SU-DHL-6 (cell line): ENCODE data around the gene TBC1D20.

Experiments
- H2AFZ ChIP-seq: fragments of 200-600 bp; sonication (generic); 2 replicates; pipeline ENCODE4 v1.6.1; 2014; ENCODE audit warnings: low read depth, mild to moderate bottlenecking, moderate library complexity, mixed read lengths, antibody characterized with exemption, low read length; ENCODE audit not compliant: severe bottlenecking
- H3F3A ChIP-seq: fragments of 200-600 bp; shearing (Covaris generic); 2 replicates; pipeline ENCODE4 v1.6.0; 2016; ENCODE audit warnings: antibody characterized with exemption, mild to moderate bottlenecking; ENCODE audit not compliant: insufficient read depth
- H3K27ac ChIP-seq: fragments of 200-600 bp; sonication (generic); 2 replicates; pipeline ENCODE4 v1.5.1; 2016; ENCODE audit warnings: low read depth, mild to moderate bottlenecking, low read length, moderate library complexity, mixed read lengths
- H3K27me3 ChIP-seq: fragments of 200-600 bp; sonication (generic), shearing (Covaris generic); 2 replicates; pipeline ENCODE4 v1.6.0; 2014; ENCODE audit warnings: mild to moderate bottlenecking, low read length
- H3K36me3 ChIP-seq: fragments of 200-600 bp; sonication (generic); 2 replicates; pipeline ENCODE4 v1.6.1; 2014; ENCODE audit warnings: mild to moderate bottlenecking, low read length, mixed read lengths
- H3K4me2 ChIP-seq: fragments of 300-600, 200-600 bp; shearing (Covaris generic), sonication (generic); 2 replicates; pipeline ENCODE4 v1.6.0; 2014; ENCODE audit warnings: low read length, low read depth, mild to moderate bottlenecking; ENCODE audit not compliant: poor library complexity, severe bottlenecking
- H3K4me3 ChIP-seq: fragments of 200-600 bp; sonication (generic); 2 replicates; pipeline ENCODE4 v1.5.1; 2014; ENCODE audit warnings: antibody characterized with exemption, low read length, mild to moderate bottlenecking, mixed read lengths; ENCODE audit not compliant: insufficient read depth, poor library complexity, severe bottlenecking
- H3K79me2 ChIP-seq: fragments of 200-600 bp; sonication (generic); 2 replicates; pipeline ENCODE4 v1.6.1; 2014; ENCODE audit warnings: mild to moderate bottlenecking, low read length, moderate library complexity; ENCODE audit not compliant: insufficient read depth
- H3K9ac ChIP-seq: fragments of 200-600 bp; sonication (generic); 2 replicates; pipeline ENCODE4 v1.7.0; 2014; ENCODE audit warnings: mild to moderate bottlenecking, low read length
- H3K9me2 ChIP-seq: fragments of 200-600 bp; sonication (generic); replicated peaks from 2 replicates; pipeline ENCODE4 v1.6.1; 2014; ENCODE audit warnings: low read length; ENCODE audit not compliant: insufficient read depth
- H3K9me3 ChIP-seq: fragments of 200-600 bp; sonication (generic); 2 replicates; pipeline ENCODE4 v1.6.1; 2014; ENCODE audit warnings: low read length, mixed read lengths; ENCODE audit not compliant: insufficient read depth
- H4K20me1 ChIP-seq: fragments of 200-600 bp; sonication (generic); 2 replicates; pipeline ENCODE4 v1.6.1; 2014; ENCODE audit warnings: low read depth, mild to moderate bottlenecking, antibody characterized with exemption, low read length, moderate library complexity, mixed read lengths
- EZH2phosphoT487 ChIP-seq: fragments of 200-600 bp; sonication (generic), shearing (Covaris generic); conservative IDR thresholded peaks from 2 replicates; pipeline ENCODE4 v1.6.1; 2018; ENCODE audit warnings: mild to moderate bottlenecking, antibody characterized with exemption, low read length, moderate library complexity, mixed read lengths
- TF ChIP-seq, protein P1 (sequence below): fragments of 200-600 bp; sonication (generic); IDR thresholded peaks from one replicate; pipeline ENCODE4 v1.5.1; 2017; ENCODE audit warnings: antibody characterized with exemption, mild to moderate bottlenecking, low read length, moderate library complexity; ENCODE audit not compliant: insufficient read depth, poor library complexity, severe bottlenecking

Gene TBC1D20

DNA sequence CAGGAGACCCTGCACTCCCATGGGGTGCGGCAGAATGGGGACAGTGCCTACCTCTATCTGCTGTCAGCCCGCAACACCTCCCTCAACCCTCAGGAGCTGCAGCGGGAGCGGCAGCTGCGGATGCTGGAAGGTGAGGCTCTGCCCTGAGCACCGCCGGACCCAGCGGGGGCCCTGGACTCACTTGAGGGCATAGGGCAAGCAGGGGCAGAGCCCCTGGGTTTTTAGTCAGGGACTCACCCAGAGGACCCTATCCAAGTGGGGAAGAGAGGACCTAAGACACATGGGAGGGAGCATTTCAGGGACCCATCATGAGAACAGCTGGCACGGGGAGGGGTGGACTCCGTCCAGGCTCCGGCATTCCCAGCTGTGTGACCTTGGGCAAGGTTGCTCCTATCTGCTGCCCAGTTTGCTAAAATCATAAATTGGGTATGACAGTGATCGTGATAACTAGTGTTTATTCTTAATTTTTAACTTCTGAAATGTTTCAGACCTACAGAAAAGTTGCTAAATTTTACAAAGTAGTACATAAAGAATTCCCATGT lies 44.5 kb downstream of the TBC1D20 start:
- H4K20me1 ChIP-seq, result no peaks in the 10 kb centered on the region
- H3K9me2 ChIP-seq, result no peaks in the 10 kb centered on the region
- no peaks in the 10 kb centered on the region for H3F3A ChIP-seq
- H3K4me3 ChIP-seq, result no peak overlapping the region
- H3K27me3 ChIP-seq, result no peaks in the 10 kb centered on the region
- H2AFZ ChIP-seq, result no peak overlapping the region
- H3K36me3 ChIP-seq, result no peaks in the 10 kb centered on the region
- TF ChIP-seq, protein P1, sequence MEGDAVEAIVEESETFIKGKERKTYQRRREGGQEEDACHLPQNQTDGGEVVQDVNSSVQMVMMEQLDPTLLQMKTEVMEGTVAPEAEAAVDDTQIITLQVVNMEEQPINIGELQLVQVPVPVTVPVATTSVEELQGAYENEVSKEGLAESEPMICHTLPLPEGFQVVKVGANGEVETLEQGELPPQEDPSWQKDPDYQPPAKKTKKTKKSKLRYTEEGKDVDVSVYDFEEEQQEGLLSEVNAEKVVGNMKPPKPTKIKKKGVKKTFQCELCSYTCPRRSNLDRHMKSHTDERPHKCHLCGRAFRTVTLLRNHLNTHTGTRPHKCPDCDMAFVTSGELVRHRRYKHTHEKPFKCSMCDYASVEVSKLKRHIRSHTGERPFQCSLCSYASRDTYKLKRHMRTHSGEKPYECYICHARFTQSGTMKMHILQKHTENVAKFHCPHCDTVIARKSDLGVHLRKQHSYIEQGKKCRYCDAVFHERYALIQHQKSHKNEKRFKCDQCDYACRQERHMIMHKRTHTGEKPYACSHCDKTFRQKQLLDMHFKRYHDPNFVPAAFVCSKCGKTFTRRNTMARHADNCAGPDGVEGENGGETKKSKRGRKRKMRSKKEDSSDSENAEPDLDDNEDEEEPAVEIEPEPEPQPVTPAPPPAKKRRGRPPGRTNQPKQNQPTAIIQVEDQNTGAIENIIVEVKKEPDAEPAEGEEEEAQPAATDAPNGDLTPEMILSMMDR, result no peak
- TF ChIP-seq EZH2phosphoT487, result no peak
- no peak overlapping the region for H3K9ac ChIP-seq
- no peak overlapping the region for H3K27ac ChIP-seq
- no peak overlapping the region for H3K4me2 ChIP-seq
- no peaks in the 10 kb centered on the region for H3K79me2 ChIP-seq
- no peaks in the 10 kb centered on the region for H3K9me3 ChIP-seq

DNA sequence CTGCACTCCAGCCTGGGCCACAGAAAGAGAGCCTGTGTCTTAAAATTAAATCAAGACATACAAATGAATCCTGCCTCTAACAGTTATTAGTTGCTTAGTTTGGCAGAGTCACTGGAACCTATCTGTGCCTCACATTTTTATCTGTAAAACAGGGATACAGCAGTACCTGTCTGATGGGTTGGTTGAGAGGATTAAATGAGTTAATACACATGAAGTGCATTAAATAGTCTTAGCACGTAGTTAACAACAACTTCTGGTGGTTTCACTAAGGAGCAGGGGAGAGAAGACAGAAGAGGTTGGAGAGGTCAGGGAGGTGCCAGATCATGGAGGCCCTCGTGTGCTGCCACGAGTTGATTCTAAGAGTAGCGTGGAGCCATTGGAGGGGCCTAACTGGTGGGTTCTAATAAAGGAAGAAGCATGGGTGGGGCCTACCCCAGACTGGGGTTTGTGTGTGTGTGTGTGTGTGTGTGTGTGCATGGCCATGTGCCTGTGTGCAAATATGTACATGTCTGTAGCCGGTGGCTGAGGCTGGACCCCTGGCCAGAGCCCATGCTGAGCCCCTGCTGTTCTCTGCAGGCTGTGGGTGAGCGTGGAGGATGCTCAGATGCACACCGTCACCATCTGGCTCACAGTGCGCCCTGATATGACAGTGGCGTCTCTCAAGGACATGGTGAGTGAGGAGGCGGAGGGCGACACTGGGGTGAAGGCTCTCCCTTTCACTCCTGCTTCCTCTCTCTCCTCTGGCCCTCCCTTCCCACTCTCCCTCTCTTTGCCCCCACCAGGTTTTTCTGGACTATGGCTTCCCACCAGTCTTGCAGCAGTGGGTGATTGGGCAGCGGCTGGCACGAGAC lies 45.2 kb downstream of the TBC1D20 start:
- Histone ChIP-seq H3K27me3 (no peaks in the 10 kb centered on the region), H3K9me2 (no peaks in the 10 kb centered on the region), H3K36me3 (no peaks in the 10 kb centered on the region), H3K4me2 (no peak overlapping the region), H3K9me3 (no peaks in the 10 kb centered on the region), H3K9ac (no peak overlapping the region), H4K20me1 (no peaks in the 10 kb centered on the region), H3K4me3 (no peak overlapping the region), H3K27ac (no peak overlapping the region), H3K79me2 (no peaks in the 10 kb centered on the region), H3F3A (no peaks in the 10 kb centered on the region), H2AFZ (no peak overlapping the region)
- TF ChIP-seq EZH2phosphoT487, result no peak
- TF ChIP-seq, protein P1, result no peak

DNA sequence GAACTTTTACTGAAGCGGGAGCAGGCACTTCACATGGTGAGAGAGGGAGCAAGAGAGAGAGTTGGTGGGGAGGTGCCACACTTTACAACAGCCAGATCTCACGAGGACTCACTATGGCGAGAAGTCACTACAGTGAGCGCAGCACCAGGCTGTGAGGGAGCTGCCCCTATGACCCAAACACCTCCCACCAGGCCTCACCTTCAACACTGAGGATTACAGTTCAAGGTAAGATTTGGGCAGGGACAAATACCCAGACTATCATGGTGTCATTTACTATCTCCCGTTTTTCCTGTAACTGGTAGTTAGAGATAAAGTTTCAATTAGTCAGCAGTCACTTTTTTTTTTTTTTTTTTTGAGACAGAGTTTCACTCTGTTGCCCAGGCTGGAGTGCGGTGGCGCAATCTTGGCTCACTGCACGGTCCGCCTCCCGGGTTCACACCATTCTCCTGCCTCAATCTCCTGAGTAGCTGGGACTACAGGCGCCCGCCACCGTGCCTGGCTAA lies 46.5 kb downstream of the TBC1D20 start:
- H3K27me3 ChIP-seq, result no peaks in the 10 kb centered on the region
- H3K9ac ChIP-seq, result no peak overlapping the region
- H3K9me2 ChIP-seq, result no peaks in the 10 kb centered on the region
- no peak overlapping the region for H3K27ac ChIP-seq
- no peak overlapping the region for H3K4me3 ChIP-seq
- no peaks in the 10 kb centered on the region for H3K79me2 ChIP-seq
- TF ChIP-seq, protein P1, result no peak
- no peak for TF ChIP-seq EZH2phosphoT487
- no peaks in the 10 kb centered on the region for H3K36me3 ChIP-seq
- no peak overlapping the region for H3K4me2 ChIP-seq
- H4K20me1 ChIP-seq, result no peaks in the 10 kb centered on the region
- H3K9me3 ChIP-seq, result no peaks in the 10 kb centered on the region
- H2AFZ ChIP-seq, result no peak overlapping the region
- no peaks in the 10 kb centered on the region for H3F3A ChIP-seq
